Effector memory CD8-positive, alpha-beta T cell (primary cell): ENCODE results near the gene TREM1.
A peak's percentile ranks its signal among the peaks of the same experiment; 100 is the strongest.

Source experiments
- ATAC-seq: fragments of 150-1000 bp; cut with Tn5 transposase; replicated peaks from 2 replicates; pipeline ENCODE4 v1.10.0; 2021; ENCODE audit warnings: mild to moderate bottlenecking, moderate library complexity
- DNase-seq, 3 experiments: peaks; one replicate each; pipeline ENCODE4 v3.0.0; 2021
- H3K27ac Mint-ChIP-seq, 2 donors: one replicate each; pipeline ENCODE4 v1.8.0; 2022; ENCODE audit warnings: mild to moderate bottlenecking in 2 of 2, mixed read lengths in 2 of 2, moderate library complexity in 2 of 2
- H3K27me3 Mint-ChIP-seq, 2 donors: one replicate each; pipeline ENCODE4 v1.8.0; 2022; ENCODE audit warnings: mixed read lengths in 2 of 2
- H3K36me3 Mint-ChIP-seq: one replicate; pipeline ENCODE4 v1.8.0; 2022; ENCODE audit warnings: mild to moderate bottlenecking, moderate library complexity, mixed read lengths; ENCODE audit not compliant: insufficient read depth
- H3K4me1 Mint-ChIP-seq, 2 donors: one replicate each; pipeline ENCODE4 v1.8.0; 2022; ENCODE audit warnings: low read depth in 2 of 2, mixed read lengths in 2 of 2
- H3K4me3 Mint-ChIP-seq, 2 donors: one replicate each; pipeline ENCODE4 v1.8.0; 2022; ENCODE audit warnings: mild to moderate bottlenecking in 2 of 2, mixed read lengths in 2 of 2, moderate library complexity in 2 of 2
- H3K9me3 Mint-ChIP-seq, 2 donors: one replicate each; pipeline ENCODE4 v1.8.0; 2022; ENCODE audit warnings: mixed read lengths in 2 of 2

TREM1 gene

DNA sequence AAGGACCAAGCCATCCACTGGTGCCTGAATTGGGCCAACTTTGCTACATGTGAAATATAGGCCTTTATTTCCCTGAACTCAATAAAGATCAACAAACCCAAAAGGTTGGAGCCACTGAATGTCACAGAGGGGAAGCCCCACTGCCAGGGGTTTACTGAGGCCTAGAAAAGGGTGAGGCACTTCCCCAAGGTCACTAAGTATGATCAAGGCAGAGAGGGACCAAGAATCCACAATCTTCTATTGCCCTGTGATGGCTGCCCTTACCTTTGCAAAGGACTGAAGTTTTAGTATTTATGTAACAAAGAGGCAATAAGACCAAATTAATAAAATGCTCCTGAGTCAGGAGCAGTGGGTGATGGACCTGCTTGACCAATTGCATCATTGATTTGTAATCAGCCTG, 18.0 kb downstream of the TREM1 start:
- ATAC-seq (no peak), DNase-seq (no peak)
- Mint-ChIP-seq H3K27ac (no peak overlapping the region), H3K9me3 (no peaks in the 10 kb centered on the region), H3K27me3 (no peaks in the 10 kb centered on the region), H3K36me3 (no peaks in the 10 kb centered on the region), H3K4me3 (no peak overlapping the region), H3K4me1 (peaks cover 7 to 9% of the 10 kb centered on the region in 2 donors)

DNA sequence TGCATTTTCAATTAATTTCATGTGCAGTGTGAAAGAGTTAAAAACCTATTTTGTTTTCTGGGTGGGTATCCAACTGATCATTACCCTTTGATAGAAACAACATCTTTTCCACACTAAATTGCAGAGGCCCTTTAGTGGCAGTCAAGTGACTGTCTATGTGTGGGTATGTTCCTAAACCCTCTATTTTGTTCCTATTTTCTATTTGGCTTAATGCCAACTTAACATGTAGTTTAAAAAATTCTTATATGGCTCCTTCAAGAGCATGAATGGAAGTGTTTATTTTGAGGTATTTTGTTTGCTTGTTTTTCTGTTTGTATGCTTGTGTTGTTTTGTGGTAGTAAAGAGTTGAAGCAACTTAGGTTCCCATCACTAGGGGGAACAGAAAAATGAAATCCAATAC, 19.9 kb downstream of the TREM1 start:
- H3K27me3 Mint-ChIP-seq, result peaks cover 0 to 8% of the 10 kb centered on the region in 2 donors
- no peak overlapping the region for H3K4me3 Mint-ChIP-seq
- peaks cover 0 to 1% of the 10 kb centered on the region in 2 donors for H3K4me1 Mint-ChIP-seq
- no peak for ATAC-seq
- DNase-seq, result no peak
- no peaks in the 10 kb centered on the region for H3K36me3 Mint-ChIP-seq
- H3K9me3 Mint-ChIP-seq, result peaks cover 2 to 7% of the 10 kb centered on the region in 2 donors
- H3K27ac Mint-ChIP-seq, result no peak overlapping the region

DNA sequence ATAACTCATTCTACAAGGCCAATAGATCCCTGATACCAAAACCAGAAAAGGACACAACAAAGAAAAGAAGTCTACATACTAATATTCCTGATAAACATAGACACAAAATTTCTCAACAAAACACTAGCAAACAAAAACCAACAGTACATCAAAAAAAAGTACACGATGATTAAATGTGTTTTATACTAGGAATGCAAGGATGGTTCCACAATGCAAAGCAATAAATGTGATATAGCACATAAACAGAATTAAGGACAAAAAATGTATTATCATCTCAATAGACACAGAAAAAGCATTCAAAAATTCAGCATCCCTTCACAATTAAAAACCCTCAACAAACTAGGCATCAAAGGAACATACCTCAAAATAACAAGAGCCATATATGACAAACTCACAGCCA, 23.2 kb downstream of the TREM1 start:
- Mint-ChIP-seq H3K9me3 (peaks cover 6 to 8% of the 10 kb centered on the region in 2 donors), H3K4me3 (no peak overlapping the region), H3K27me3 (peaks cover 8 to 17% of the 10 kb centered on the region in 2 donors), H3K27ac (no peak overlapping the region), H3K36me3 (no peaks in the 10 kb centered on the region), H3K4me1 (no peaks in the 10 kb centered on the region)
- ATAC-seq (no peak), DNase-seq (no peak)

DNA sequence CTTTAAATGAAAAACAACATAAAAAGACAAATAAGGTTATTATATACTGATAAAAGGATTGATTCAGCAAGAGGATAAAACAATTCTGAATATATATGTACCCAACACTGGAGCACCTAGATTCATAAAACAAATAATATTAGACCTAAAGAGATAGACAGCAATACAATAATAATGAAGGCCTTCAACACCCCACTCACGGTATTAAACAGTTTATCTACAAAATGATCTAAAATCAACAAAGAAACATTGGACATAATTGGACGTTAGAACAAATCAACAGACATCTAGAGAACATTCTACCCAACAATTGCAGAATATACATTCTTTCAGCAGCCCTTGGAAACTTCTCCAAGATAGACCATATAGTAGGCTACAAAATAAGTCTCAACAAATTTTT, 24.1 kb downstream of the TREM1 start:
- Mint-ChIP-seq H3K27me3 (peaks cover 8 to 25% of the 10 kb centered on the region in 2 donors), H3K4me1 (no peaks in the 10 kb centered on the region), H3K36me3 (no peaks in the 10 kb centered on the region), H3K27ac (no peak overlapping the region), H3K4me3 (no peak overlapping the region), H3K9me3 (peaks cover 6 to 8% of the 10 kb centered on the region in 2 donors)
- DNase-seq (no peak), ATAC-seq (no peak)

DNA sequence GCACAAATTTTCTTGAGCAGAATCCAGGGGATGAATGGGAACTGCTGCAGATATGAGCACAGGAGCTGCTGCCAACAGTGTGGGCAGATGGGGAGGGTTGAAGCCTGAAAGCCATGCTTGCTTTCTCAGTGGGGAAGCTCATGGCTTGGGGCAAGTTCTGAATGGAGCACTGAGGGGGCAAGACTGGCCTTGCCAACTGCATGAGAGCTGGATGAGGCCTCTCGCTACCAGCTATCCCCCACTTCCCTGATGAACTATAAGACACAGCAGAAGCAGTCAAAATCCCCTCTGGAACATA, 28.3 kb downstream of the TREM1 start:
- peaks cover 6 to 8% of the 10 kb centered on the region in 2 donors for H3K4me1 Mint-ChIP-seq
- no peak overlapping the region for H3K4me3 Mint-ChIP-seq
- peaks cover 6 to 8% of the 10 kb centered on the region in 2 donors for H3K9me3 Mint-ChIP-seq
- H3K36me3 Mint-ChIP-seq, result no peaks in the 10 kb centered on the region
- H3K27ac Mint-ChIP-seq, result no peak overlapping the region
- DNase-seq (no peak), ATAC-seq (no peak)
- peaks cover 8 to 25% of the 10 kb centered on the region in 2 donors for H3K27me3 Mint-ChIP-seq

DNA sequence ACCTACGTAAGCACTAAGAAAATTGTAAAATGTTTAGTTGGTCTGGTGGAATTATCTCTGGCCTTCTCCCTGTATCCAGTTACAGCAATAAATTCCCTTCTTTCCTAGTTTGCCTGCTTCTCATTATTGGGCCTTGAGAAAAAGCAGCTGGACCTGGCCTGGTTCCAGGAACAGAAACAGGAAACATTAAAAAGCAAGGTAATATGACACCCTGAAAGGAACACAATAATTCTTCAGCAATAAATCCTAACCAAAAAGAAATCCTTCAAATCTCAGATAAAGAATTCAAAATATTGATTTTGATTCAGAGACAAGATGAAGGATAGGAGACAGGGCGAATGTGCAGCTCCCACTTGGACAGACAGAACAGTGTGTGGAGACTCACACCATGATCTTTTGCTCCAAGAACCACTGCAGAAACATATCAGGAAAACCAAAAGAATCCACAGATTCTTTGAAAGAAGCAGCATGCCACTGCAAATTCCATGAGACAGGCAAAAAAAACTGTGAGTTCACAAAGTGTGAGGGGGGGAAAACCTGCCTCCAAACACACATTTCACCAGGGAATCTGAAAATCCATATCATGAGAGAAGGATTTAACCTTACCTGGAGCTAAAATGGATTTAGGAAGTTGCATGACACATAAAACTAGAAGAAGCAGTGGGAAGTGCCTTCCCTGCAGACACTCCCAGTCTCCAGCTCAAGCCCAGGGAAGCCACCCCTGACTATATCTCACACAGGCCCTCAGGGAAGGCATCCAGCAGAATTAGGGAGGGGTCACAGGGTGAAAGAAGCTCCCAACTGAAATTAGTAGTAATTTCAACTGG, 28.9 kb downstream of the TREM1 start:
- DNase-seq (no peak), ATAC-seq (no peak)
- Mint-ChIP-seq H3K4me3 (no peak overlapping the region), H3K9me3 (peaks cover 6 to 8% of the 10 kb centered on the region in 2 donors), H3K4me1 (peaks cover 6 to 8% of the 10 kb centered on the region in 2 donors), H3K27me3 (peaks cover 11 to 25% of the 10 kb centered on the region in 2 donors), H3K27ac (no peak overlapping the region), H3K36me3 (no peaks in the 10 kb centered on the region)

DNA sequence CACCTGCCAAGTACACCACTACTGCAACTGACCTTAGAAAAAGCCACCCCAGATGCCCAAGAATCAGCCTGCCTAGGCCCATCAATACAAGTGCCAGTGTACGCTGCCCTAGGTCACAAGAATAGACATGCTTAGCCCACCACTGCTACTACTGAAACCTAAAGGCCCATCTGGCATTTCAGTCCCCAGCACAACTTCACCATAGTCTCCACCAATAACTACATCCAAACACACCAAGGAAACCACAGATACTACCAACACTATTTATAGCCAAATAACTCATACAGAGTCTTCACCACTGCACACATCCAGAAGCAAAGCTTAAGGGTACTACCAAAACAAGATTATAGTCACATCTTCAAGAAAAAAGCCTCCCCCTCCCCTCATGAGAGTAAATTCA, 30.1 kb downstream of the TREM1 start:
- ATAC-seq (no peak), DNase-seq (no peak)
- peaks cover 0 to 3% of the 10 kb centered on the region in 2 donors for H3K9me3 Mint-ChIP-seq
- no peak overlapping the region for H3K4me3 Mint-ChIP-seq
- H3K27me3 Mint-ChIP-seq, result peaks cover 15 to 16% of the 10 kb centered on the region in 2 donors
- no peaks in the 10 kb centered on the region for H3K36me3 Mint-ChIP-seq
- H3K4me1 Mint-ChIP-seq, result peaks cover 6 to 8% of the 10 kb centered on the region in 2 donors
- no peak overlapping the region for H3K27ac Mint-ChIP-seq

DNA sequence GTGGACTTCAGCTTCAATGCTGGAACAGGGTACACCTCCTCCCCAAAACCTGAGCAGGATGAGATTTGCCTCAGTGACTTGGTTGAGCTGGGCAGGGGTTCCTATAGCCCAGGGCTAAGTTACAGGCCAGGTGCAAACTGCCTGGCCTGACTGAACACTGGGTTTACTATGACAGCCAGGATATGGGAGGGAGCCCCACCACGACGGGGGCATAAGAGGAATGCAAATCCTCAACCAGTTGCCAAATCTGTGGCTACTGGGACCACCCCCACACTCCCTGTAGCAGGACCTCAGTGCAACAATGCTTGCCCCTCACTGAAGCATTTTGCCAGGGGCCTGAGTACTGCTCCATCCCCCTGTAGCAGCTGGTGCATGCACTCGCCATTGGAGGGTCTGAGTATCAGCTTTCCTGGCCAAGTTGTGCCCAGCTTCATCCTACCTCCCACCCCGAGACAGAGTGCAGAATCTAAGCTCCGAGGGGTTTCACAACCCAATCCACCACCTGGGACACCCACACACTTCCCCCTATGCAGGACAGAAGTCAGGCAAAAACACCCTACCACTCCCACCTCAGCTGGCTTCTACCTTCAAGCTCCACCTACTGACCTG, 30.7 kb downstream of the TREM1 start:
- no peak overlapping the region for H3K27ac Mint-ChIP-seq
- ATAC-seq, result no peak
- peaks cover 6 to 8% of the 10 kb centered on the region in 2 donors for H3K4me1 Mint-ChIP-seq
- no peak overlapping the region for H3K4me3 Mint-ChIP-seq
- peaks cover 0 to 3% of the 10 kb centered on the region in 2 donors for H3K9me3 Mint-ChIP-seq
- H3K27me3 Mint-ChIP-seq, result peaks cover 15 to 16% of the 10 kb centered on the region in 2 donors
- DNase-seq, result no peak
- H3K36me3 Mint-ChIP-seq, result no peaks in the 10 kb centered on the region

DNA sequence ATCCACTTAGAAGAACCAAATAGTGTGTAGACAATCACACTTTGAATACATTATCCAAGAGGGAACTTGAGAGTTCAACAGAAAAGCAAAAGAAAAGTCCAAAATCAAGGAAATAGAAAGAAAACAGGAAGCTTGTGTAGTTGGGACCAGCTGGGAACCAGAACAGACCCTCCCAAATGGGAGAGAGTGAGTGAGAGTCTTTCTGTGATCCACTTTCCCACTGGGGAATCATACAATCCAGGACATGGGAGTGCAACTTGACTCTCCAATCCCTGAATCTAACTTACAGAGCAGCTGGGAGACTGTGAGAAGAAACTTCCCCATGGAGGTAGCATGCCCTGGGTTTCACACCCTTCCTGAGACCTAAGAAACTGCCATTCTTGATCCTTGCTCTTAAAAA, 31.4 kb downstream of the TREM1 start:
- Mint-ChIP-seq H3K36me3 (no peaks in the 10 kb centered on the region), H3K27me3 (peaks cover 15 to 22% of the 10 kb centered on the region in 2 donors), H3K4me1 (peaks cover 6 to 8% of the 10 kb centered on the region in 2 donors), H3K27ac (no peak overlapping the region), H3K4me3 (no peak overlapping the region), H3K9me3 (peaks cover 0 to 3% of the 10 kb centered on the region in 2 donors)
- no peak for ATAC-seq
- DNase-seq, result no peak

DNA sequence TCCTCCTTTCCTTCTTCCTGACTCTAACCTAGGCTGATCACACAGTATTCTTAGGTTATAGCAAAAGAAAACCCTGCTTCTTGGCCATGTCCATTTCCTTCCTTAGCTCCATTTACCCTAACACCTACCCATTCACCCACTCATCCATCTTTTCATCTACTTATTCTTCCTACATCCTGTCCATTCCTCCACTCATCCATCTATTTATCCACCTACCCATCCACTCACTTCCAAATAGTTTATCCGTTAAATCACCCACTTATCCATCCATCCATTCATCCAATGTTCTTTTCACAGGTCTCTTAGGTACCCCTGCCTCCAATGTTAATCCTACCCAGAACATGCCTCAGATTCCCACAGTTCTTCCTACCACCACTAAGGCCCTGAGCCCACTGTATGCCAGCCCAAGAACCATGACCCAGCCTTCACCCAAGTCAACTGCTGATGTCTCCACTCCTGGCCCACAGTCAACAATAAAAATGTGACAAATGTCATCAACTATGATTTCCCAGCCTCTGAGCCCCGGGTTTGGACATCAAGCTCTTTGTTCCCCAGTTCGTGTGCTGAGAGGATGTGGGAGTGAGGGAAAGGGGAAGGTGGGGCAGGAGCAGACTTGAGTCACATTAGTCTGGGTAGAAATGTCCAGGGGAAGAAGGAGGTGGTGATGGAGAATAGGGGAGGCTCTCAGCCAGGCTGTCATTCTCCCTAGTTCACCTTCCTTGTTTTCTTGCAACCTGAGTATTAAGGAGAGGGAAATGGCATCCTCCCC, 33.9 kb downstream of the TREM1 start:
- H3K27me3 Mint-ChIP-seq, result peaks cover under 1 to 13% of the 10 kb centered on the region in 2 donors
- H3K4me1 Mint-ChIP-seq, result peaks cover 15 to 18% of the 10 kb centered on the region in 2 donors
- no peaks in the 10 kb centered on the region for H3K36me3 Mint-ChIP-seq
- H3K4me3 Mint-ChIP-seq, result no peak overlapping the region
- DNase-seq (no peak), ATAC-seq (no peak)
- H3K27ac Mint-ChIP-seq, result no peak overlapping the region
- H3K9me3 Mint-ChIP-seq, result no peaks in the 10 kb centered on the region

DNA sequence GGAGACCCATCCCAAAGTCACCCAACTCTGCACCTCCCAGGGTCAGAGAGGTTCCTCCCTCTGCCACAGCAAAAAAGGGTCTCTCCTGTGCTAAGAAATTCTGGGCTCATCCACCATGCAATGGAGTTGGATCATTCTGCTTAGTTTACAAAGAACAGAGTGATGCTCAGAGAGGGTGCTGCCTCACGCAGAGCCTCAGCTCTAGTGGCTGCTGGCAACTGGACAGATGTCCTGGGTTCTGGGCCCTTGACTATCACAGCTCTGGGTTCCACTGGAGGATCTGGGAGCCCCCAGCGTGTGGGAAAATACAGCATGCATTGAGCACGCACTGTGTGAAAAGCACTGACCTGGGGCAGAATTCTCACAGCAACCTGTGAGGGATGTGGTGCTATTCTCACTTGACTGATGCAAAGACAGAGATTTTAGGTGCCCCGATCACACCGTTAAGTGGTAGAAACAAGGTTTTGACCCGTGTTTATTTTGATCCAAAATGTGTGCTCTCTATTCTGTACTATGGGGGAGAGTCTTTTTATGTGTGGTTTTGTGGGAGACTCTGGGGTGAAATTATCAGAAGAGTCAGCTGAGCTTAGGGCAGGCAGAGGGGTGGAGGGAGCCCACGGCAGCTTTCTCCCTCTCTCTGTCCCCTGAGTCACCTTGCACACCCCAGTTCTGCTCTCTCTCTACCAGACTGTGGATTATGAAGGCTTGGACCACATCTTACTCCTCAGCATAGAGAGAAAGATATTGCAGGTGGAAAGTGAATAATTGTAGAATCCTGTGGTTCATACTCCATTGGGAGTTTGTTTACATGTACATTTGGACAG, 38.4 kb downstream of the TREM1 start:
- Mint-ChIP-seq H3K4me1 (peaks cover 14 to 15% of the 10 kb centered on the region in 2 donors), H3K4me3 (peak overlapping the region; percentile 15 to 24), H3K36me3 (no peaks in the 10 kb centered on the region), H3K9me3 (no peaks in the 10 kb centered on the region), H3K27me3 (peaks cover 0 to 13% of the 10 kb centered on the region in 2 donors), H3K27ac (peak overlapping the region; percentile 24 to 72)
- DNase-seq (no peak), ATAC-seq (peak; percentile 56)

DNA sequence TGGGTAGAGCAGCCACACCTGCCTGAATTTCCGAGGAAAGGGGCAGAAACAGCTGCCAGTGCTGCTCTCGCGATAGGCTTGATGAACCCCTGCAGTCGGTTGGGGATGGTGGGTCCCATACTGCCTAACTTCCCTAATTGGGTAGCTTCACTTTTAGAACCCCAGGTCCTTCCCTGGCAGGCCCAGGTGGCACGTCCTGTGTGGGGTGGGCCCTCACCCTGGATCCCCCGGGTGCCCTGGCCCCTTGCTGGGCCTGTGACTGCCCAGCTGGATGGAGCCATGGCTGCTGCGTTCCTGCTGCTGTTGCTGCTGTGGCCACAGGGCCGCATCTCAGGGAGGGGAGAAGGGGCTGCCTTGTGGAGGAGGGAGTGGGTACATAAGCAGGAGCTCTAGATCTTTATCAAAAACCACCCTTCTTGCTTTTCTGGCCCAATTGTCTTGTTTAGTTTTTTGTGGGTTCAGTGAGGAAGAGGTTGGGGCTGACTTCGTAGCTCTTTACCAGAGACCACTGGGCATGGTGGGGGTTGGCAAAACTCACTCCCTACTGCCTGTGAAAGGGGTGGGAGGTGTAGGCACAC, 39.1 kb downstream of the TREM1 start:
- peak; percentile 32 for ATAC-seq
- H3K27ac Mint-ChIP-seq, result peak overlapping the region; percentile 24 to 72
- H3K27me3 Mint-ChIP-seq, result peaks cover 0 to 9% of the 10 kb centered on the region in 2 donors

More for the DNA sequence above, 39.1 kb downstream of the TREM1 start:
- Mint-ChIP-seq H3K36me3 (no peaks in the 10 kb centered on the region), H3K9me3 (no peaks in the 10 kb centered on the region), H3K4me1 (peaks cover 14 to 15% of the 10 kb centered on the region in 2 donors), H3K4me3 (peak overlapping the region in 1 of 2 donors; percentile 24)
- no peak for DNase-seq
